HG02763 (cell line): ENCODE measurements around the gene SSBP3.
"Not testable (repeated sequence)": the region's sequence is repeated elsewhere in the genome, so short reads cannot be mapped to it uniquely, and the experiment has no call there.

Experiments
- ATAC-seq: cut with Tn5 transposase; IDR thresholded peaks from one replicate; pipeline ENCODE4 v1.9.1; 2021; ENCODE audit warnings: mild to moderate bottlenecking, moderate library complexity; ENCODE audit not compliant: unreplicated experiment

Gene SSBP3

DNA sequence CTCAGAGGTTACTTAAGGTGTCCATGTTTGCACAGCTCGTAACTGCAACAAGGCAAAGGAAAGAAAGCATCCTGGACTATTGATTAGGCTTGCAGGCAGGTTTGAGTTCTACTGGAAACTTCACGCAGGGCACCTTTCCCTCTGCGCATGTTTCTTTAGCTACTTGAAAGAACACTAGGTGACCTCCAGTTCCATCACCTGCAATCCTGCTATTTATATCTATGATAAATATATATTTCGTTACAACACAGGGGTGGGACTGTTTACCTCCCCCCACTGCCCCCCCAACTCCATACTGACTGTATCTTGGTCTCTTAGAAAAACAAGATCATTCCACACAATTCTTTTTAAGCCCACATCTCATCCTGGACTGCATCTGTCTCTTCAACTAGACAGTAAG, 12.1 kb downstream of the SSBP3 start:
- no peak for ATAC-seq

DNA sequence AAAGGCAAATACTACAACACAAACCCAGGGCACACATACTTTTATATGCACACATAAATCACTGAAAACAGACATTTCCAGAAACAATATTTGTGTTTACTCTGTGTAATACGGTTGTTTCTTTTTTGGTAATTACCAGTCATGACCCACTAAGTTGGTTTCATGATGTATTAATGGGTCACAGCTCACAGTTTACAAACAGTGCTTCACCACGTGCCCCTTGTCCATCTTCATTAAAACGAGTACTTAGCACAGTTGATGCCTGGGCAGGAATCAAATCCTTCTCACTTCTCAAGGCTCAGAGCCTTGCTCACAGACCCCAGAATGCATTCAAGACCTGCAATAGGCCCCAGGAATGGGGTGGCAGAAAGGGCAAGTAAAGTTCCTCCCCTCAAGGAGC, 13.8 kb downstream of the SSBP3 start:
- ATAC-seq, result no peak

DNA sequence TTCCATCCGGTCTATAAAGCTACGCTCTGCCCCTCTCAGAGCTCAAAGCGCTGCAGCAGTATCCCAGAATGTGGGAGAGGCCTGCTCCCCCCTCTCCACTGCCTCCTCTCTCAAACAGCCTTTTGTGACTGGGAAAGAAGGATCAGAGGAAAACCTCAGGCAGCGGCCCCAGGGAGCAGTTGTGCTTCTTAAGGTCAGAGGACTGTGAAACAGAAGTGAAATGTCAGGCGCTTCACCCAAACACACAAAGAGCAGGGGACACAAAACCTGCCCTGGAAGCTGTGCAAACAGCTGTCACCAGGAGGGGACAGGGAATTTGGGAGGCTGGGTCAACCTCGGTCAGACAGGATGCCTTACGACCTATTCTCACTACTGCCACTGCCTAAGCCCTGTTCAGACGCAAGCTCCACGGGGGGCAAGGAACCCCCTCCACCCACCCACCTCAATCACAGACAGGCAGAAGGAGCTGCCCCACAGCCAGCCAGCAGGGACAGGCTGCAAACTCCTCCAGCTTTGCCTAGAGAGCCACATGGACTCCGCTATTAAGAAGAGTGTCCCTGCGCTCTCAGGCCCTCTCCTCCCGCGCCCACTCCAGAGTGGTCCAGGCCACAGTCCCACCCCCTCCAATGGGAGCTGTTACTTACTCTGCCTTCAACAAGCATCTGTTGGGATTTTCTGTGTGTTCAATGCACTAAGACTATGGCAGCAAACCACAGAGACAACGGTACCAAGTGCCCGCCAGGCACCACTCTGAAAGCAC, 14.6 kb downstream of the SSBP3 start:
- no peak for ATAC-seq

DNA sequence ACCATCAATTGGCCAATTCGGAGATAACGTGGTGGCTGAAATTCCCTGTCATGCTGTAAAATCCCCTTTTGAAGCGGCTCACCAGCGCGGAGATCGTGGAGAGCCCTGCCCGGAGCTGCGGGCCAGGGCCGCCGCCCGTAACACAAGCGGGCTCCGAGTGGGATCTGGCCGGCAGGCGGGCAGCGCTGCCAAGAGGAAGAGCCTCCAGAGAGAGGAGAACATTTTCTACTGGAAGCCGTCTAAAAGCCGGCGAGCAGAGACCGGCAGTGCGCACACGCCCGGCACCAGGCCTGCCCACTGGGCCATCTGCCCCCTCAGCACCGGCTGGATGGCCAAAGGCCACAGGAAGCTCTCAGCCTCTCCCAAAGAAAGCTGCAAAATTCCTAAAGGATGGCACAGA, 15.5 kb downstream of the SSBP3 start:
- no peak for ATAC-seq

DNA sequence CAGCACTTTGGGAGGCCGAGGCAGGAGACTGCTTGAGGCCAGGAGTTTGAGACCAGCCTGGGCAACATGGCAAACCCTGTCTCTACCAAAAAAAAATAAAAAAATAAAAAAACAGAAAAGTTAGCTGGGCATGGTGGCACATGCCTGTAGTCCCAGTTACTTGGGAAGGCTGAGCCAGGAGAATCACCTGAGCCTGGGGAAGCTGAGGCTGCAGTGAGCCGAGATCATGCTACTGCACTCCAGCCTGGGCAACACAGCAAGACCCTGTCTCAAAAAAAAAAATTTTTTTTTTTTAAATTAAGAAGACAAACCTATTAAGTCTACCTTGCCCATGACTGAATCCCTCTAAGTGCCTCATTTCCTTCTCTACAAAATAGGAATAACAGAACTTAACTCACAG, 16.6 kb downstream of the SSBP3 start:
- ATAC-seq, result not testable (repeated sequence)

DNA sequence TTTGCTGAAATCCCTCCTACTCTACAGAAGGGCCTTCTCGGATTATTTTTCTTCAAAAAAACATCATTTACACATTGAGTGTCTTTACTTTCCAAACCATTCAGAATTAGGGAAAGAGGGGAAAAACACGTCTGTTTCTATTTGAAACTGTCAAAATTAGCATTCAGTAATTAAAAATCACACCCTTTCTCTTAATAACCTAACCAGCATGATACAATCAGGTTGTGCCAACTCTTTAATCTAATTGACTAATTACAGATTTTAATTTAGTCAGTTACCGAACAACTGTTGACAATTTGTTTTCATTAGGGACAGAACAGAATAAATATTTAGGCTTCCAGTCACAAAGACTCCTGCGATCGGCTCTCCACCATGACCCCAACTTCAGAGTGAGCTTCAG, 18.8 kb downstream of the SSBP3 start:
- no peak for ATAC-seq

DNA sequence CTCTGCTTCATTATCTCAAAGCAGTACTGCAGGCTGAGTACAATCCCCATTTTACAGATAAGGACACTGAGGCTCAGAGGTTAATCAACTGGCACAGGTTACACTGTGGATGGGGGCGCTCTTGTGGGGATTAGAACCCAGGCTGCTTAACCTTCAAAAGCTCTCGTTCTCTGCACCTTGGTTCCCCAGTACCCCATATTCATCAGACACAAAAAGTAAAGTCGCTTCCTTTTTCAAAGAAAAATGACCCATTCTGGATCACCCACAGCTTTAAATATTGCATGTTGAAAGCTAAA, 20.5 kb downstream of the SSBP3 start:
- no peak for ATAC-seq

DNA sequence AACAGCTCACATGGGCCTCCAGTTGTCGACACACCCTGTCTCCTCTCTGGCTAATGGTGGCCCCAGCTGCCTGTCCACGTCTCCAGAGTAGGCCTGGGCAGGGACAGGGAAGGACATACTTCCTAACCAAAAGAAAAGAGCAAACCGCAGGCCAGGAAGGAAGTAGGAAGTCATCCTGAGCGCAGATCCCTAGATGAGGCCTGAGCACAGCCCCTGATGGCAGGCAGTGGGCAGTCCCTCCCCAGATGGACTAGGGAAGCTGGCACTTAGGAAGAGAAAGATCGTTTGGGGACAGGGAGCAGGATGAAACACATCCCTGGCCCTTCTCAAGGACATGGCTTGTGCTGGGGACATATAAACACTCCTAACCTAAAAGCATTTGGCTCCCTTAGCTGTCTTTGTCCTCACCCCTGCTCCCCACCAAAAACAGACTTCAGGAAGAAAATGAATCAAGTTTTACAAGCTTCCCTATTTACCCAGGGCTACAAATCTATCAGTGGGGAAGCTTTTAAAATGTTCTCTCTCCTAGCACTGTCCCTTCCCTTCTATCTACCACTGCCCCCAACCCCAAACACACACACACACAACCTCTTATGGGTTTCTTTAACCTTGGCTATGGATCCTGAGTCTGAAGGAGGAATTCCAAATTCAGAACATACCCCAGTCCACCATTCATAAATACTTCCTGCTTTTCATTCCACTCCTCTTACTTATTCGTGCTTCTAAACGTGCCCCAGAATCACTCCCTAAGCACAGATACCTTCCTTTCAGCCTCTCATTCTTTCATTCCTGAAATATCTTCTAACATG, 21.1 kb downstream of the SSBP3 start:
- no peak for ATAC-seq

DNA sequence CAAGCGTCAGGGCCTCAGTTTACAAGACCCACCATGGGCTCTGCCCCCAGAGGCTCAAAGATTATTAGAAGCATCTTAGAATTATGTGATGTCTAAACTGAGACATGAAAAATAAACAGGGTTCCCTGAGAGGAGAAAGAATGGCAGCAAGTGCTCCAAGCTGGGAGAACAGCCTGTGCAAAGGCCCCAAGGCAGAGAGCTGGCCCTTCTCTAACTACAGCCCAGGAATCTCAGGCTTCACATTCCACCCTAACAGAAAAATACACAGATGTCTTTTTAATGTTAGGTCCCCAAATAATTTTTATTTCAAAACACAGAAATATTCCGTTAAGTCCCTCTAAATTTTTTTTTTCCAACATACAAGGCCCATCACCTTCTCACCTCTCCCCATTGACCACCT, 21.7 kb downstream of the SSBP3 start:
- no peak for ATAC-seq

DNA sequence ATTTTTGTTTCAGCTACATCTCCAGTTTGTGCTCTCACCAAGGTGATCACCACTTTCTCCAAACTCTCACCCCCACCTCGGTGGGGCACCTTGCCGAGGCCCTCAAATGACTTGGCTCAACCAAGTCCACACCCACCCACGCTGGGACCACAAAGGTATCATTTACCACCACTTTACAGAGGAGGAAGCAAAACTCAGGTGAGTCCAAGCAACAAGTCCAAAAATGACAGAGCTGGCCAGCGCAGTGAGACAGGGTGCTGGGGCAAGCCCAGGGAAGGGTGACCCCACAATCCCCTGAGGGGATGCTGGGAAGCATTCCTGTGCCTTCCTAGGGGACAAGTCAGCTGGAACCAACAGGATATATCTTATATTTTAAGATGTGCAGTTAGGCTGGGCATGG, 24.7 kb downstream of the SSBP3 start:
- no peak for ATAC-seq

DNA sequence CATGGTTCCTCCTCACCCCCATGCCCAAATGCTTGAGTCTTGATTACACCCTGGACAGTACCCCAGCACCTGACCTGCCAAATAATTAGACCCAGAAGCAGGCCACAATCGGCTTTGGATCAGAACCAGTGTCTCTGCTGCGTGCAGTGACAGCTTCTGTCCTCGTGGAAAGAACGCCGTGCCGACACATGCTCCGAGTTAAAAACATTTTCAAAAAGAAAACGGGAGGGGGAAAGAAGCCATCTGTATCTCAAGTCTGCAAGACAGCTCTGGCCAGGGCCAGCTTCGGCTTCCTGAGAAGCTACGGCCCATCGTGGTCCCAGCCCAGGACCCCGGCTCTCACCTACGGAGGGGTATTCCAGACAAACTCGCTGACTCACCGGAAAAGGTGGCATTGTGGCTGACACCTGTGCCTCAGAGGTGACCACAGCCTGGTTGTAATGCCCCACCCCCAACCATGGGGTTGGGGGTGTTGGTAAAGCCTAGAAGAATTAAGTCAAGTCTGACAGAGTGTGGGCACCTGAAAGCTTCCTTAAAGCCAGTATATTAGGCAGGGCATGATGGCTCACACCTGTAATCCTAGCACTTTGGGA, 25.8 kb downstream of the SSBP3 start:
- no peak for ATAC-seq

DNA sequence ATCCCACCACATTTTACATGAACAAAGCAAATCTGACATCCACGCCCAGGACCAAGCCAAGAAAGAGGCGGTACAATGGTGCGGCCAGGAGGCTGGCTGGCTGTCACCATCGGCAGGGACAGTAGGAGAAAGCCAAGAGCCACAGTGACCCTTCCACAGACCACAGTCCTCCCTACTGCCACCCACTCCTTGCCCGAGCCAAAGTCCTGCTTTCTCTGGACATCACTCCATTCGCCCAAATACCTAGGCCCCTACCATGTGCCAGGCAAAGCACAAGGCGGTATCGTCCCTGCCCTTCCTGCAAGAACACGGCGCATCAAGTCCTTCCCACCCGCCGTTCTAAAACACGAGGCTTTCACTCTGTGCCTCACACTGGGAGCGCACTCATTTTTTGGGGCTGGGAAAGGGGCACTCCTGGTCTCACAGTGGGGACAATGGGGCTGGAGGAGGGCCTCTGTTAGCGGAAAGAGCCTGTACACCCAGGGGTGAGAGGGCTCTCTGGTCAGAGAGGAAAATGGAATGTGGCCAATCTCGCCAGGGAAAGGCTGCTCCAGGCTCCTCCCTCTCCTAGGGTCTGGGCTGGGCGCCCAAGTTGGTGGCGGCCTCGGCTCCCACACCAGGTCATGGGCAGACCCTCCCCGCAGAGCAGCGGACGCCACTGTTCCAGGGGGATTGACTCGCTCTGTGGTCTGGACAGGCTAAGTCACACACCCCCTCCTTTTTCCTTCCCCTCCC, 26.5 kb downstream of the SSBP3 start:
- ATAC-seq, result no peak

DNA sequence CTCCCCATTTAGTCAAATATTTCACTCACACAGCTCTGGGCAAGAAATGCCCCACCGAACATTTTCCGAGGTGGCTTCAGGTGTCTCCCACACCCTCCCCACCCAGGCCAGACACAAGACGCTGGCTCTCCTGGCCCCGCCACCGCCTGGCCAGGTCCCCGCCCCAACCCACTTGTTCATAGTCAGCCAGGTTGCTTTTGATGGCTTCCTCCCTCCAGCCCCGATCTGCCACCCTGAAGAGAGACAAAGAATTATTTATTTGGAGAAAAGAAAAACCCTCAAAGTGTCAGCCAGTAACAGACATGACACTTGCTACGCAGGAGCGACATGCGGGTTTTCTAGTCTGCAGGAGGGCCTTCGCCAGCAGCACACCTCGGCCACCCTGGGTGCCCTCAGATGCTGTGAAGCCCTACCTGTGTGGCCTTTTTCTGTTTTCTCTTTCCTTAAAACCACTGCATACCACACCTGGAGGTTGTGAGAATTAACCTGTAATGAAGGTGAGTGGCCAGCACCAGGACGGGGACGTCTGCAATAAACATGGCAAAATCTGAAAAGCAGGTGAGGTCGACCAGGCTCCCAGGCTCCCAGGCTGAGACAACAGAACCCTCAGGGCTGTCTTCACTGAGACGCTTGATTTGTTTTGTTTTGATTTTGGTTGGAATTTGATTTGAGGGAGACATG, 27.2 kb downstream of the SSBP3 start:
- ATAC-seq, result no peak

DNA sequence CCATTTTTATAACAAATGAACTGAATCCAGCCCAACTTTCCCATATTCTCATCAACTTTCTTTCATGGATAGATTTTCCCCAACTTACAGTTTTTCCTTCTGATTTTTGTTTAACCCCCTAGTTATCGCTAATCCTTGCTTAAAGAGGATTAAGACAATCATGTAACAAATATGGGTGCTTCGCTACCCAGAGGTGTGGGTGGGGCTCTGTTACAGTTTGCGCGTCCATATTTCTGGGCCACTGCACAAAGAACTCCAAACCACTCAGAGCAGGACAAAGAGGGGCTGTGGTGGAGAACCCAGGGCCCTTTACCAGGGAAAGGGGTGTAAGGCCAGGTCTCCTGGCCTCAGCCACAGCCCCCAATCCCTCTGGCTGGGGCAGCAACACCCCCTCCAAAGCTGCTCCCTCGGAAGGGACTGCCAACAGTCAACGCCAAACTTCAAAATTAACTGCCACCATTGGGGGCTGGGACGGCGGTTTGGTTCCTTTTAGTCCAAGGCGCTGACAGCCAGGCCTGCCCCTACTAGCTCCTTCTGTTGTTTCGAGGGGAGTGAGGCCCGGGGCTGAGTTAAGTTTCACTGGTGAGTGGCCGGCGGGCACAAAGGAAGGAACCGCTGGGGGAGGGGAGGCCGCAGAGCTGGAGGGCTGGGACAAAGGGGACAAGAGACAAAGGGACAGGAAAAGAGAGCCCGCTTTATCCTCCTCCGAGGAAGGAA, 27.9 kb downstream of the SSBP3 start:
- ATAC-seq, result no peak

DNA sequence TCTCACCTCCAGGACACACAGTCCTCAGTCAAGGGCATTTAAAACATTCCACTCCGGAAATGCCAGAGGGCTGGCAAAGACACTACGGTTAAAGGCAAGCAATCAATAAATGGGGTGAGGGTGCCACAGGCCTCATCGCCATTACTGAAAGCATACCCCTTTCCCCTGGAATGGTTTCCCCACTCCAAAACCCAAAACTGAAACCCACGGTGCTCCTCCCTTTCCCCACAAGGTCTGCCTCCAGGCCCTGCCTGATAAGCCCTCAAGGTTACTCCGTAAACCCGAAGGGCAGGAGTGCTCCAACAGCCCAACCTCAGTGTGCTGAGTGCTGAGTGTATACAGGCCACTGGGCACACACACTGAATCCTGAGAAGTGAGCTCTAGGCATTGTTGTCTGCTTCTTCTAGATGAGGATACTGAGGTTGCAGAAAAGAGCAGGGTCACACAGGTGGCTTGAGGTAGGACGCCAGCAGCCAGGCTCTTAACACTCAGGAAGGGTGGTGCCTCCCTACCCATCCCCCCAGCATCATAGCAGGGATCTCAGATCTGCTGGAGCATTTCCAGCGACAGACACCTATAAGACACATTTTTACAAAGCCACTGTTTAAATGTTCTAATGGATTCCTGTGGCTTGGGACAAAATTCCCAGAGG, 29.0 kb downstream of the SSBP3 start:
- no peak for ATAC-seq

DNA sequence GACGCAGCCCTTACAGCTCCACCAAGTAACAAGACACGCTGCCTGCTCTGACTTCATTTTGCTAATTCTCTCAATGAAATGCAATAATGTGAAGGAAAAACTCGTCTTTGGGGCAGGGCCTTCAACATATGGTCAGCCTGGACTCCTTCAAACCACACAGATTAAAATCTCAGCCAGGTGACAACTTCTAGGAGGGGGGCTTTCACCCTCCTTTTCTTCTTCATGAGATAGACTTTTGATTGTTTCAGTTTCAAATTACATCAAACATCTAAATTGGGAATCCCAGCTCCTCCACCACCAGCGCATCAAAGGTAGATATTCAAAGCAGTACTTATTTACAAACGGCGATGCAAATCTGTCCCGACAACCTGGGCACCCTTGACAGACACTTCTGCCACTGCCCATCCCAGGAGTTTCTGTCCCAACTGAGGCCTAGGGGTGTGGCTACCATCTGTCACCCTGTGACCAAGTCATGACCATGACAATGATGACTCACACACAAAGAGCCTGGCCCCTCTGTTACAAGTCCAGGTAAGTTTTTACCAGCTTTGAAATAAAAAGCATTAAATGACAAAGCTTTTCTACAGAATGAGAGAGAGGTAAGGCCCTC, 29.7 kb downstream of the SSBP3 start:
- peak; percentile 55 for ATAC-seq

DNA sequence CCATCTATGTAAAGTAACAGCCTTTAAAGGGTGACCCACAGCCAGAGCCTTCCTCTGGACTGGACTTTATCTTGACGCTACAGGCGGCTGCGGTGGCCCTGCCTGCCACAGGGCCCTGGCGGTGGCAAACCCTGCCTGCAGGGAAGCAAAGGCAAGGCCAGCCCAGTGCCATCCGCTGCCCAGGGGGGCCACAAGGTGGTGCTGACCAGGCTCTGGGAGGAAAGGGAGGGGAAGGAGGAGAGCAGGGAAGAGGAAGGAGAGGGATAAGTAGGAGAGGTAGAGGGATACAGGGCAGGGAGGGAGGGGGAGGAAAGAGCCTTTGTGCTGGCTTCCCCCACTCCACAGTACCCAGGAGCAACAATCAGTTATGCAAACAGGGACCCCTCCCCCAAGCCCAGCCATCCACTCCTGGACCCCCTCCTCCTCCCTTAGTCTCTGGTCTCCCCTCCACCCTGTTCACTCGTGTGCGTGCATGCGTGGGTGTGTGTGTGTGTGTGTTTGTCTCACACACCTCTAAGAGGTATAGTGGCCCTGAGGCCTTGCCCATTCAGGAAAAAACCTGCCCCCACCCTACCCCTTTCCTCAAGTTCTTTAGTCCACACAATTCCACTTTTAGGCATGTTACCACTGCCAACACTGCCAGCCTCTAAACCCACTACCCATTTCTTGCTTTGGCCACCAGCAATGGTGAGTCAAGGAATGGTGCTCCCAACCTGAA, 30.3 kb downstream of the SSBP3 start:
- ATAC-seq, result no peak

DNA sequence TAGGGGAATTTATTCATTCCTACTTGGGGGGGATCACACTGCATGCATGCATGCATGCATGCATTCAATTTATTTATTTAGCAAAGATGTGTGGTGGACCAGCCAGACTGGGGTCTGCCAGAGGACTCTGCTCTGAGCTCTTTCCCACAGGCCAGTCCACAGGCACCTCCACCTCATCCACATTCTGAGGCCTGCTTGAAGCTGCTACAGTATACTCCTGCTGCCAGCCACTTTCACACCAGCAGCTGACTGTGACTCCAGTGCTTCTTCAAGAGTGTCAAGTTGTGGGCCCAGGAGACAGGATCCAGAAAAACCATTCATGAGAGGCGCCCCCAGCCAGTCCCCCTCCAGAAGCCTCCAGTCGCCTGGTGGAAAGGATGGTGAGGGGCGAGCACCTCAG, 30.9 kb downstream of the SSBP3 start:
- no peak for ATAC-seq

DNA sequence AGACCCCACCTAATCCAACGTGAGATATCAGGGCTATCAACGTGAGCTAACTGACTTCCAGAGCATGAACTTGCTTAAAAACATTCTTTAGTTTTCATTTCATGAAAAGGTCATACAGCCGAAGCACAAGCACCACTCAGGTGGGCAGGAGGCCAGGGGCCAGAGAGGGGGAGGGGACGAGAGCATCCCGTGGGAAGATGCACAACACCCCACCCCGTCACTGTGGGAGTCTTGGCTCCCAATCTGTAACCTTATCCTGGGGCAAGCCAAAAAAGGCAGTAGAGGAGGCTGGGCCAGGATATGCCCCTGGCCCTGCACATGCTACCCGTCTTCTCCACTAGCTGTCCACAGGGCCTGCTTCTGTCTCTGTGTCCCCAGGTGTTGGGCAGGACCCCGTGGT, 31.4 kb downstream of the SSBP3 start:
- ATAC-seq, result no peak
